ENCODE measurements around the gene CCL20.

The CCL20 gene

GRCh38 chr2:227821043-227821942, 7.7 kb downstream of the CCL20 start:
- Histone ChIP-seq H3K4me1 (ENCODE audit: control insufficient read depth, insufficient read depth, low read length) (peaks cover 26% of the 10 kb centered on the region), H3K27me3 (replicated peaks; ENCODE audit: control insufficient read depth, insufficient read depth, low read length) (no peaks in the 10 kb centered on the region), H3K9ac (ENCODE audit: low read length) (no peak overlapping the region), H3K36me3 (ENCODE audit: control insufficient read depth, insufficient read depth, low read length, severe bottlenecking) (no peaks in the 10 kb centered on the region), H3K9me3 (ENCODE audit: control insufficient read depth, low read length) (no peaks in the 10 kb centered on the region), H3K4me3 (ENCODE audit: low read length) (no peak overlapping the region)
- no peak for DNase-seq (ENCODE audit: low read depth)

DNA sequence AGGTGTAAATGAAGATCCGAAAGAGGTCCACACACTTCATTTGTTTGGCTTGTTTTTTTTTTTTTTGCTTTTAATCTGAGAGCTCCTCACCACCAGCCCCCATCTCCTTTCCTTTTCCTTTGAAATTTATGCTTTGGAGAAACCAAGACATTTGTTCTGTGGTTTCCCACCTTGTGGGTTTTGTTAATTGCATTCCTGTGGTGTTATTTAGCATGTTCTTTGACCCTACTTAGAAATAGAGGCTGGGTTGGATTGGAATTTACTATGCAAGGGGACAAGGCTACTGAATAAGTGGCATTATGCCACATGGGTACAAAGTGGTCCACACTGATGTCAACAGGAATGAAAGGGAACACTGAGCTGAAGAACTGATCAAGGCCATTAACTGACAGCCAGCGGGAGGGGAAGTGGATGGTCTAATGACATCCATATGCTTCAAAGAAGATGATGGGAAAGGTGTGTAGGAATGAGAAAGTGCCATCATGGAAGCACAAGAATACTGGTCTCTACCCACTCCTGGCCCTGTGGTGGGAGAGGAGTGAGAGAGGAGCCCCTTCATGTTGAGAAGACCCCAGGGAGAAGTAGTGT, 8.9 kb downstream of the CCL20 start:
- H3K36me3 ChIP-seq (ENCODE audit: control insufficient read depth, insufficient read depth, low read length, severe bottlenecking): no peaks in the 10 kb centered on the region
- H3K4me3 ChIP-seq (ENCODE audit: low read length): no peak overlapping the region
- peaks cover 15% of the 10 kb centered on the region for H3K4me1 ChIP-seq (ENCODE audit: control insufficient read depth, insufficient read depth, low read length)
- no peak for DNase-seq (ENCODE audit: low read depth)
- H3K27me3 ChIP-seq (replicated peaks; ENCODE audit: control insufficient read depth, insufficient read depth, low read length): no peaks in the 10 kb centered on the region
- H3K9ac ChIP-seq (ENCODE audit: low read length): no peak overlapping the region
- no peaks in the 10 kb centered on the region for H3K9me3 ChIP-seq (ENCODE audit: control insufficient read depth, low read length)

DNA sequence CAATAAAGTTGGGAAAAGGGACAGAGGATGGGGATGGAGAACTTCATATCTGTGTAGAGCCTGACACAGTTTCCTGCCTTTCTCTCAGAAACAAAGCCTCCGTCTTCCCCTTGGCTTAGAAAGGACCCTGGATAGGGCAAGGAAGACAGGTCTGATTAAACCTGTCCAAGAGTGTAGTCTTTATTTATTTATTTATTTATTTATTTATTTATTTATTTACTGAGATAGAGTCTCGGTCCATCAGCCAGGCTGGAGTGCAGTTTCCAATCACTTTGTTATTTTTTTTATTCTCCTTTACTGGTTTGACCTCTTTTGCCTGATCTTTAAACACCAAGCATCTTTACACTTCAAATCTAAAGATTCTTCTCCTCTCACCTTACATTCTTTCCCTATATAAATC, 10.3 kb downstream of the CCL20 start:
- no peaks in the 10 kb centered on the region for H3K36me3 ChIP-seq (ENCODE audit: control insufficient read depth, insufficient read depth, low read length, severe bottlenecking)
- H3K4me3 ChIP-seq (ENCODE audit: low read length): no peak overlapping the region
- H3K4me1 ChIP-seq (ENCODE audit: control insufficient read depth, insufficient read depth, low read length): peaks cover 6% of the 10 kb centered on the region
- no peaks in the 10 kb centered on the region for H3K9me3 ChIP-seq (ENCODE audit: control insufficient read depth, low read length)
- DNase-seq (ENCODE audit: low read depth): no peak
- H3K9ac ChIP-seq (ENCODE audit: low read length): no peak overlapping the region
- H3K27me3 ChIP-seq (replicated peaks; ENCODE audit: control insufficient read depth, insufficient read depth, low read length): no peaks in the 10 kb centered on the region

DNA sequence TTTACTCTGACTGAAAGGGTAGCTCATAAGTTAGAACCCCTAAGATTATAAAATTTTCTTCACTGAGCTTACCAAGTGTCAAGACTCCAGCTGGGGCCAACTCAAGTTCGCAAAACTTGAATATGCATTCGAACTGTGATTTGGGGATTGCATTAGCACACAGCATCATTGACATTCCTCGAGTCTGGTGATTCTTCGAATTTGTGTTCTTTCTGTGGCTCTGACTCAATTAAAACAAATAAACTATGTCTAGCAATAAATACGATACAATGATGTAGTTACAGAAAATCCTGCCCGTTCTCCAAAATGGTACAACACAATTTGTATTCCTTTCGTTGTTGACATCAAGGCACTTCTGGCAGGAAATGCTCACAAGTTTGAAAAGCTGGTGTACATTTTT, 11.1 kb downstream of the CCL20 start:
- no peak for DNase-seq (ENCODE audit: low read depth)
- no peaks in the 10 kb centered on the region for H3K36me3 ChIP-seq (ENCODE audit: control insufficient read depth, insufficient read depth, low read length, severe bottlenecking)
- H3K27me3 ChIP-seq (replicated peaks; ENCODE audit: control insufficient read depth, insufficient read depth, low read length): no peaks in the 10 kb centered on the region
- no peak overlapping the region for H3K9ac ChIP-seq (ENCODE audit: low read length)
- H3K4me3 ChIP-seq (ENCODE audit: low read length): no peak overlapping the region
- H3K4me1 ChIP-seq (ENCODE audit: control insufficient read depth, insufficient read depth, low read length): no peaks in the 10 kb centered on the region
- H3K9me3 ChIP-seq (ENCODE audit: control insufficient read depth, low read length): no peaks in the 10 kb centered on the region

DNA sequence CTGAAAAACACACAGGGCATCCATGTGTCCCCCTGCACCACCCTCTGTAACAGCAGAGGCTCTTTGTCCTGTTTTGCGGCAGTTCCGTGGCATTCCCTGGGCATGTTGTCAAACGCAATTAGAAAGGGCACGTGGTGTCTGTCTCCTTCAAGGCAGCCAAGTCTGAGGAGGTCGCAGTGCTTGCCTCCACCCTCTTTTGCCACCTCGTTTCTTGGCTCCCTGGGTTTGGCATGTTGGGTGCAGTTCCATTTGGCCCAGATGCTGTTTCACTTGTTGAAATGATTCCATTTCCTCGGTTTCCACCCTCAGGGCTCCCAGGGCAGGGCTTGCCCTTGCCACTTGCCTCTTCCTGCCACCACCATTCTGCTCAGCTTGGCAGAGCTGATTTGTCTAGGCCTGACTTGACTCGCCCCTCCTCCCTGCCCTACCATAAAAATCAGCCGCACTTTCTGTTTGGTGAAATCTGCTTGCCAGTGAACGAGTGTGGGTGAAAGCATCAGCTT, 12.4 kb downstream of the CCL20 start:
- no peak for DNase-seq (ENCODE audit: low read depth)
- Histone ChIP-seq H3K9me3 (ENCODE audit: control insufficient read depth, low read length) (no peaks in the 10 kb centered on the region), H3K27me3 (replicated peaks; ENCODE audit: control insufficient read depth, insufficient read depth, low read length) (no peaks in the 10 kb centered on the region), H3K9ac (ENCODE audit: low read length) (no peak overlapping the region), H3K4me1 (ENCODE audit: control insufficient read depth, insufficient read depth, low read length) (no peaks in the 10 kb centered on the region), H3K36me3 (ENCODE audit: control insufficient read depth, insufficient read depth, low read length, severe bottlenecking) (no peaks in the 10 kb centered on the region), H3K4me3 (ENCODE audit: low read length) (no peak overlapping the region)

- no peaks in the 10 kb centered on the region for H3K4me1 ChIP-seq (ENCODE audit: control insufficient read depth, insufficient read depth, low read length)
- no peaks in the 10 kb centered on the region for H3K27me3 ChIP-seq (replicated peaks; ENCODE audit: control insufficient read depth, insufficient read depth, low read length)
- H3K9ac ChIP-seq (ENCODE audit: low read length): no peak overlapping the region
- no peak overlapping the region for H3K4me3 ChIP-seq (ENCODE audit: low read length)
- DNase-seq (ENCODE audit: low read depth): no peak
- H3K36me3 ChIP-seq (ENCODE audit: control insufficient read depth, insufficient read depth, low read length, severe bottlenecking): no peaks in the 10 kb centered on the region
- no peaks in the 10 kb centered on the region for H3K9me3 ChIP-seq (ENCODE audit: control insufficient read depth, low read length)
These were observed 12.9 kb downstream of the CCL20 start for GRCh38 chr2:227826563-227826962.

- no peak overlapping the region for H3K4me3 ChIP-seq (ENCODE audit: low read length)
- no peaks in the 10 kb centered on the region for H3K27me3 ChIP-seq (replicated peaks; ENCODE audit: control insufficient read depth, insufficient read depth, low read length)
- DNase-seq (ENCODE audit: low read depth): no peak
- no peak overlapping the region for H3K9ac ChIP-seq (ENCODE audit: low read length)
- H3K36me3 ChIP-seq (ENCODE audit: control insufficient read depth, insufficient read depth, low read length, severe bottlenecking): no peaks in the 10 kb centered on the region
- no peaks in the 10 kb centered on the region for H3K9me3 ChIP-seq (ENCODE audit: control insufficient read depth, low read length)
- H3K4me1 ChIP-seq (ENCODE audit: control insufficient read depth, insufficient read depth, low read length): no peaks in the 10 kb centered on the region
These were observed 13.5 kb downstream of the CCL20 start for GRCh38 chr2:227827143-227827542.

DNA sequence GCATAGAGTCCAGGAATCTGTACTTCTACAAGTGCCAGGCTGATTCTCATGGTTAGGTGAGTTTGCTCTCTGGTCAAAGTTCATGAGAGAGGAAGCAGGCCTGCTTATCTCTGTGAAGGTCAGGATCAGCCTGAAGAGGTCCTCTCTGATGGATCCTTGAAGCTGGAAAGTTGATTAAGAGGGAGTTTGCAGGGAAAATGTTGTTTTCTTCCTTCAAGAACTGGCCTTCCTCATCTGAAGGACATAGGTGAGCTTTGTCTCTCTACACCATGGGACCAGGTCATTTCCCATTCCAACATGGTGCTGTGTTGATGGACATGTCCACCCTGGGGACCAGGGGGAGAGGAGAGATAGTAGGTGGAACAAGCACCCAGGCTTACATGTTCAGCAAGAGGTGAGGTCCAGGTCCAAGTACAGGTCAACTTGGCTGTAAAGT, 14.9 kb downstream of the CCL20 start:
- Histone ChIP-seq H3K4me1 (ENCODE audit: control insufficient read depth, insufficient read depth, low read length) (no peaks in the 10 kb centered on the region), H3K9ac (ENCODE audit: low read length) (no peak overlapping the region), H3K27me3 (replicated peaks; ENCODE audit: control insufficient read depth, insufficient read depth, low read length) (no peaks in the 10 kb centered on the region), H3K36me3 (ENCODE audit: control insufficient read depth, insufficient read depth, low read length, severe bottlenecking) (no peaks in the 10 kb centered on the region), H3K4me3 (ENCODE audit: low read length) (no peak overlapping the region), H3K9me3 (ENCODE audit: control insufficient read depth, low read length) (no peaks in the 10 kb centered on the region)
- no peak for DNase-seq (ENCODE audit: low read depth)

DNA sequence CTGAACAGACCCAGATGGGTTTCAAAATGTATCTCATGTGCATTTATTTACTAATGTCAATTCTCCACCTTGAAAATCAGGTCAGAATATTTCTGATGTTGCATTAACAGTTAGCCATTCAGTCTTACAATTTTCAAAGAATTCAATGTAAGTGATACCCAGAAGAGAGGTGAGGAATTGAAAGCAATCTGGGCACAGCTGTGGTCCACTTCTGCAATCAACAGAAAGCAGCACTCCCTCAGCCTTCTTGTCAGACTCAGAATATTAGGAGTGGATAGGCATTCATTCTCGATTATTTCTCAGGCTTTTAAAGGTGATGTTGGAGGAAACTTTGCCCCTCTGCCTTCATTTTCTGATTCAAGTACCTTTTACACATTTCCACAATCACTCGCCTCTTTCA, 15.7 kb downstream of the CCL20 start:
- H3K27me3 ChIP-seq (replicated peaks; ENCODE audit: control insufficient read depth, insufficient read depth, low read length): no peaks in the 10 kb centered on the region
- no peaks in the 10 kb centered on the region for H3K36me3 ChIP-seq (ENCODE audit: control insufficient read depth, insufficient read depth, low read length, severe bottlenecking)
- no peaks in the 10 kb centered on the region for H3K9me3 ChIP-seq (ENCODE audit: control insufficient read depth, low read length)
- H3K4me1 ChIP-seq (ENCODE audit: control insufficient read depth, insufficient read depth, low read length): no peaks in the 10 kb centered on the region
- DNase-seq (ENCODE audit: low read depth): no peak
- H3K4me3 ChIP-seq (ENCODE audit: low read length): no peak overlapping the region
- H3K9ac ChIP-seq (ENCODE audit: low read length): no peak overlapping the region

- Histone ChIP-seq H3K9me3 (ENCODE audit: control insufficient read depth, low read length) (no peaks in the 10 kb centered on the region), H3K27me3 (replicated peaks; ENCODE audit: control insufficient read depth, insufficient read depth, low read length) (no peaks in the 10 kb centered on the region), H3K4me1 (ENCODE audit: control insufficient read depth, insufficient read depth, low read length) (no peaks in the 10 kb centered on the region), H3K4me3 (ENCODE audit: low read length) (no peak overlapping the region), H3K36me3 (ENCODE audit: control insufficient read depth, insufficient read depth, low read length, severe bottlenecking) (no peaks in the 10 kb centered on the region), H3K9ac (ENCODE audit: low read length) (no peak overlapping the region)
- no peak for DNase-seq (ENCODE audit: low read depth)
These were observed 20.8 kb downstream of the CCL20 start for GRCh38 chr2:227834423-227834822.

DNA sequence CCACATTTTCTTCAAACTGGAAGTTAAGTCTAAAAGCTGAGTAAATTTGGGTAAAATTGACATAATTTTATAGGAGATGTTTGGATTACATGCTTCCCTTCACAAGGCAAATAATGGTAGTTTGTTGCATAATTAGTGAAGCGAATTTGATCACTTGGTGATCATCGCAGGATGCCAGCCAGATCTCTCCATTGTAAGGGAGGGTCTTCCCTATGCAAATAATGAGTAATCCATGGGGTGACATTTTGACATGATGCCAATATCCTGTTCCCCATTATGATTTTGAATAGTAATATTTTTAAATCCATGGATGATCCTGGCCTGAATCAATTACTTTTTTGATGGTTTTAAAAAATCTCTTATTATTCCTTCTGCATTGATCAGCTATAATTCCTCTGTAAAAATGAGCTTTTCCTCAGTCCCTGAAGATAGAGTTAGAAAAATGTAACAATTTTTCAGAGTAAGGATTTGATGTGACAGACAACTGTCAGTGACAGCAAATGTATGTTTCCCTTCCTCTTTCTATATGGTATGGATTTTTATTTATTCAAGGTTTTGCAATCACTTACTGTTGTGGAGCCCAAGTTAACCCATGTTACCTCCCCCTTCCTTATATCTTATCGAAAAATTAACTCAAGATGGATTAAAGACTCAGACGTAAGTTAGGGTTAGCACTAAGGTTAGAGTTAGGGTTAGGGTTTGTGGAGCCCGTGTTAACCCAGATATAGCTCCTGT, 21.4 kb downstream of the CCL20 start:
- Histone ChIP-seq H3K4me3 (ENCODE audit: low read length) (no peak overlapping the region), H3K9ac (ENCODE audit: low read length) (no peak overlapping the region), H3K9me3 (ENCODE audit: control insufficient read depth, low read length) (no peaks in the 10 kb centered on the region), H3K36me3 (ENCODE audit: control insufficient read depth, insufficient read depth, low read length, severe bottlenecking) (no peaks in the 10 kb centered on the region), H3K27me3 (replicated peaks; ENCODE audit: control insufficient read depth, insufficient read depth, low read length) (no peaks in the 10 kb centered on the region), H3K4me1 (ENCODE audit: control insufficient read depth, insufficient read depth, low read length) (no peaks in the 10 kb centered on the region)
- DNase-seq (ENCODE audit: low read depth): no peak

Data from adipocyte (in vitro differentiated cells).